Measurements from ENCODE around the gene PARVB. TPM values are rescaled to one million over a fixed set of nuclear protein-coding genes. Genes with fewer than 3 reads are reported as not detected.
A peak's percentile ranks its signal among the peaks of the same experiment; 100 is the strongest.

PARVB gene
- total and polyA plus RNA-seq, 10 of the 15 experiments (the other 5 are each of a cell fraction or from before 2014, with no cell fraction given), result 5.2 to 264 (median 76.0) TPM

DNA sequence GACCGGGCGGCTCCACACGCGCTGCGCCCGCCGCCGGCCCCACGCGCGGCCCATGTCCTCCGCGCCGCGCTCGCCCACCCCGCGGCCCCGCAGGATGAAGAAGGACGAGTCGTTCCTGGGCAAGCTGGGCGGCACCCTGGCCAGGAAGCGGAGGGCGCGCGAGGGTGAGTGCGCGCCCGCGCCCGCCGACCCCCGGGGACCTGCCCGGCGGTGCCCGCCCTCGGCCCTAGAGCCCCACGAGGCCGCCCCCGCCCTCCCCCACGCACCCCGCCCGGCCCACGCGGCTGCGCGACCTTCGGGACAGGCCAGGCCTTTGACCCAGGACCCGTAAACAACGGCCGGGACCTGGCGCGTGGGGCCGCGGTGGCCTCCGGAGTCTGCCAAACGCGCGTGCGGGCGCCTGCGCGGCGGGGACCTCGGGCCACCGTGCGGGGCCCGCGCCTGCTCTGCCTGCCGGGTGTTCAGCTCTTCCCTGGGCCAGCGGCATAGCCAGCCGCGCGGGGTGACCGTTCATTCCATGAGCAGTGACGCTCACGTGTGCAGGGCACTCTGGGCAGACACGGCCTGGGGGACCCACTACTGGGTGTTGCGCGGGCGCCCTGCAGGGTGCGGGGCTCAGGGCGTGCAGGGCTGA lies at the start of gene PARVB (continued):
- TF ChIP-seq, protein P1, sequence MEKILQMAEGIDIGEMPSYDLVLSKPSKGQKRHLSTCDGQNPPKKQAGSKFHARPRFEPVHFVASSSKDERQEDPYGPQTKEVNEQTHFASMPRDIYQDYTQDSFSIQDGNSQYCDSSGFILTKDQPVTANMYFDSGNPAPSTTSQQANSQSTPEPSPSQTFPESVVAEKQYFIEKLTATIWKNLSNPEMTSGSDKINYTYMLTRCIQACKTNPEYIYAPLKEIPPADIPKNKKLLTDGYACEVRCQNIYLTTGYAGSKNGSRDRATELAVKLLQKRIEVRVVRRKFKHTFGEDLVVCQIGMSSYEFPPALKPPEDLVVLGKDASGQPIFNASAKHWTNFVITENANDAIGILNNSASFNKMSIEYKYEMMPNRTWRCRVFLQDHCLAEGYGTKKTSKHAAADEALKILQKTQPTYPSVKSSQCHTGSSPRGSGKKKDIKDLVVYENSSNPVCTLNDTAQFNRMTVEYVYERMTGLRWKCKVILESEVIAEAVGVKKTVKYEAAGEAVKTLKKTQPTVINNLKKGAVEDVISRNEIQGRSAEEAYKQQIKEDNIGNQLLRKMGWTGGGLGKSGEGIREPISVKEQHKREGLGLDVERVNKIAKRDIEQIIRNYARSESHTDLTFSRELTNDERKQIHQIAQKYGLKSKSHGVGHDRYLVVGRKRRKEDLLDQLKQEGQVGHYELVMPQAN (conservative IDR thresholded peaks at IDR 0.05), result peak; percentile 41; the same call in 1 of the 2 replicates
- TF ChIP-seq TCF3 (IDR thresholded peaks at IDR 0.05; ENCODE audit: borderline replicate concordance, insufficient read depth, low read depth, low read length) (0 out of 2 replicates have a peak, but pooled peaks have one; percentile 33), PAX5 (IDR thresholded peaks at IDR 0.05; ENCODE audit: borderline replicate concordance, low read depth, low read length) (no peak), E2F4 (IDR thresholded peaks at IDR 0.05; ENCODE audit: low read depth, low read length) (no peak), CBFB (IDR thresholded peaks at IDR 0.05; ENCODE audit: low read depth) (no peak), MXI1 (IDR thresholded peaks at IDR 0.05; ENCODE audit: low read depth, low read length) (peak; percentile 43), CTCF (IDR thresholded peaks at IDR 0.05 in 2 of 3, conservative IDR thresholded peaks at IDR 0.05 in 1 of 3; ENCODE audit: control insufficient read depth in 2 of 3, extremely low read depth in 1 of 3, insufficient read depth in 1 of 3, low read depth in 3 of 3, low read length in 3 of 3) (no peak), ZNF24 (IDR thresholded peaks at IDR 0.05) (no peak), YY1 (IDR thresholded peaks at IDR 0.05; ENCODE audit: low read depth, low read length) (no peak), RUNX3 (IDR thresholded peaks at IDR 0.05; ENCODE audit: low read length) (no peak), HDAC6 (IDR thresholded peaks at IDR 0.05; ENCODE audit: unreplicated experiment) (peak; percentile 44), BACH1 (IDR thresholded peaks at IDR 0.05; ENCODE audit: borderline replicate concordance) (peak; percentile 39), SPI1 (IDR thresholded peaks at IDR 0.05; ENCODE audit: borderline replicate concordance, insufficient read depth, low read depth, low read length) (no peak), JUND (IDR thresholded peaks at IDR 0.05; ENCODE audit: low read depth, low read length) (no peak), ETV6 (conservative IDR thresholded peaks at IDR 0.05 in 1 of 2, IDR thresholded peaks at IDR 0.05 in 1 of 2; ENCODE audit: borderline replicate concordance in 1 of 2, low read depth in 1 of 2) (no peak), MYB (IDR thresholded peaks at IDR 0.05; ENCODE audit: borderline replicate concordance, low read depth, low read length) (no peak), ESRRA (IDR thresholded peaks at IDR 0.05; ENCODE audit: low read length) (no peak), GATAD2B (conservative IDR thresholded peaks at IDR 0.05; ENCODE audit: low read depth) (no peak; the same call in 1 of the 2 replicates)
- TF ChIP-seq, protein P2, sequence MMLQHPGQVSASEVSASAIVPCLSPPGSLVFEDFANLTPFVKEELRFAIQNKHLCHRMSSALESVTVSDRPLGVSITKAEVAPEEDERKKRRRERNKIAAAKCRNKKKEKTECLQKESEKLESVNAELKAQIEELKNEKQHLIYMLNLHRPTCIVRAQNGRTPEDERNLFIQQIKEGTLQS (IDR thresholded peaks at IDR 0.05; ENCODE audit: borderline replicate concordance, extremely low read depth, low read depth, low read length), result no peak
- TF ChIP-seq, protein P3, sequence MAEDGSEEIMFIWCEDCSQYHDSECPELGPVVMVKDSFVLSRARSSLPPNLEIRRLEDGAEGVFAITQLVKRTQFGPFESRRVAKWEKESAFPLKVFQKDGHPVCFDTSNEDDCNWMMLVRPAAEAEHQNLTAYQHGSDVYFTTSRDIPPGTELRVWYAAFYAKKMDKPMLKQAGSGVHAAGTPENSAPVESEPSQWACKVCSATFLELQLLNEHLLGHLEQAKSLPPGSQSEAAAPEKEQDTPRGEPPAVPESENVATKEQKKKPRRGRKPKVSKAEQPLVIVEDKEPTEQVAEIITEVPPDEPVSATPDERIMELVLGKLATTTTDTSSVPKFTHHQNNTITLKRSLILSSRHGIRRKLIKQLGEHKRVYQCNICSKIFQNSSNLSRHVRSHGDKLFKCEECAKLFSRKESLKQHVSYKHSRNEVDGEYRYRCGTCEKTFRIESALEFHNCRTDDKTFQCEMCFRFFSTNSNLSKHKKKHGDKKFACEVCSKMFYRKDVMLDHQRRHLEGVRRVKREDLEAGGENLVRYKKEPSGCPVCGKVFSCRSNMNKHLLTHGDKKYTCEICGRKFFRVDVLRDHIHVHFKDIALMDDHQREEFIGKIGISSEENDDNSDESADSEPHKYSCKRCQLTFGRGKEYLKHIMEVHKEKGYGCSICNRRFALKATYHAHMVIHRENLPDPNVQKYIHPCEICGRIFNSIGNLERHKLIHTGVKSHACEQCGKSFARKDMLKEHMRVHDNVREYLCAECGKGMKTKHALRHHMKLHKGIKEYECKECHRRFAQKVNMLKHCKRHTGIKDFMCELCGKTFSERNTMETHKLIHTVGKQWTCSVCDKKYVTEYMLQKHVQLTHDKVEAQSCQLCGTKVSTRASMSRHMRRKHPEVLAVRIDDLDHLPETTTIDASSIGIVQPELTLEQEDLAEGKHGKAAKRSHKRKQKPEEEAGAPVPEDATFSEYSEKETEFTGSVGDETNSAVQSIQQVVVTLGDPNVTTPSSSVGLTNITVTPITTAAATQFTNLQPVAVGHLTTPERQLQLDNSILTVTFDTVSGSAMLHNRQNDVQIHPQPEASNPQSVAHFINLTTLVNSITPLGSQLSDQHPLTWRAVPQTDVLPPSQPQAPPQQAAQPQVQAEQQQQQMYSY (CRISPR knock-in tag; IDR thresholded peaks at IDR 0.05), result no peak

Measured in GM12878 (cell line).